Hematopoietic multipotent progenitor cell (in vitro differentiated cells): ENCODE measurements around the gene CDIP1. TPM values are rescaled to one million over a fixed set of nuclear protein-coding genes. Genes with fewer than 3 reads are reported as not detected.

Experiments used
- DNase-seq, 3 donors: peaks; one replicate each; pipeline ENCODE4 v3.0.0-alpha.2; 2011 to 2015; ENCODE audit warnings: low read depth in 2 of 3, low spot score in 2 of 3
- total RNA-seq: library from RNA; depleted of rRNA; stranded (reverse); fragments of >200 nt; gene quantifications from one replicate; pipeline ENCODE4 v1.2.3, GENCODE V29; 2012

Gene CDIP1
- total RNA-seq, 1 donor, result 24.0 TPM

GRCh38 chr16:4517812-4518680, 20.5 kb downstream of the CDIP1 start:
- no peak for DNase-seq

GRCh38 chr16:4515611-4516233, 22.9 kb downstream of the CDIP1 start:
- DNase-seq, result peak in 1 of 3 donors; percentile 68

- DNase-seq, result no peak
These were observed 24.0 kb downstream of the CDIP1 start for GRCh38 chr16:4514606-4515005.

GRCh38 chr16:4513881-4514280, 24.7 kb downstream of the CDIP1 start:
- no peak for DNase-seq

- DNase-seq, result no peak
These were observed 25.3 kb downstream of the CDIP1 start for GRCh38 chr16:4513086-4513860.

GRCh38 chr16:4512473-4512872, 26.1 kb downstream of the CDIP1 start:
- no peak for DNase-seq

GRCh38 chr16:4511441-4512082, 27.0 kb downstream of the CDIP1 start:
- DNase-seq, result peak in 2 of 3 donors; percentile 59 to 61

- DNase-seq, result no peak
These were observed 27.7 kb downstream of the CDIP1 start for GRCh38 chr16:4510747-4511426.

- no peak for DNase-seq
These were observed 28.4 kb downstream of the CDIP1 start for GRCh38 chr16:4510131-4510530.

- no peak for DNase-seq
These were observed 29.2 kb downstream of the CDIP1 start for GRCh38 chr16:4509420-4509819.

GRCh38 chr16:4508806-4509205, 29.8 kb downstream of the CDIP1 start:
- no peak for DNase-seq

- no peak for DNase-seq
These were observed 30.8 kb downstream of the CDIP1 start for GRCh38 chr16:4507588-4508345.

GRCh38 chr16:4506450-4506849, 32.1 kb downstream of the CDIP1 start:
- peak; percentile 46 to 87 (median 72) for DNase-seq

- DNase-seq, result peak; percentile 54 to 94 (median 84)
These were observed 33.0 kb downstream of the CDIP1 start for GRCh38 chr16:4505356-4506147.

- DNase-seq, result no peak
These were observed 37.5 kb downstream of the CDIP1 start for GRCh38 chr16:4501071-4501478.

GRCh38 chr16:4500272-4500671, 38.3 kb downstream of the CDIP1 start:
- no peak for DNase-seq

GRCh38 chr16:4499196-4499555, 39.4 kb downstream of the CDIP1 start:
- no peak for DNase-seq

GRCh38 chr16:4498546-4499195, 39.9 kb downstream of the CDIP1 start:
- no peak for DNase-seq
